Endothelial cell of umbilical vein (primary cell): ENCODE data around the gene CAPN1. TPM values are rescaled to one million over a fixed set of nuclear protein-coding genes. Genes with fewer than 3 reads are reported as not detected.

ENCODE experiments used
- BruUV-seq: library from RNA; stranded (reverse); fragments of 400-500 nt; replicated peaks from 2 replicates; lab custom pipeline; 2021; lab: Mats Ljungman, UMichigan
- CTCF ChIA-PET: fragments of 300-600, 350-600 bp; sonication (Branson Sonifier 250); formaldehyde crosslinking; loops from one replicate; lab custom pipeline; 2021; ENCODE audit warnings: antibody characterized with exemption, inconsistent platforms; lab: Charles Lee
- POLR2A ChIA-PET: fragments of 300-600, 350-600 bp; sonication (Branson Sonifier 250); formaldehyde crosslinking; loops from one replicate; lab custom pipeline; 2021; ENCODE audit warnings: antibody characterized with exemption, inconsistent platforms; lab: Charles Lee
- DNase-seq: peaks from one replicate; pipeline ENCODE4 v3.0.0-alpha.2; 2011; ENCODE audit warnings: low read depth, low spot score
- FAIRE-seq: peaks from 2 replicates; lab custom pipeline; 2011; peaks lifted over from hg19 to GRCh38; lab: Jason Lieb, UNC
- H2AFZ ChIP-seq: 2 replicates; pipeline ENCODE4 v1.6.0; 2012; ENCODE audit warnings: low read depth, low read length, control low read depth, inconsistent platforms
- H3K27ac ChIP-seq: 2 replicates; pipeline ENCODE4 v1.5.1; 2011; ENCODE audit warnings: low read depth, mild to moderate bottlenecking, control low read depth, low read length, moderate library complexity; ENCODE audit not compliant: insufficient read depth
- H3K27me3 ChIP-seq, 2 experiments: 2 replicates each; pipeline versions ENCODE4 v1.6.0 to v1.6.1; 2011; ENCODE audit warnings: low read length in 2 of 2, mixed read lengths in 1 of 2; ENCODE audit not compliant: control insufficient read depth in 2 of 2, insufficient read depth in 2 of 2
- H3K36me3 ChIP-seq, 2 experiments: 2 replicates in 1 of 2; 3 replicates in 1 of 2; pipeline ENCODE4 v1.5.1; 2011; ENCODE audit warnings: low read length in 2 of 2, mild to moderate bottlenecking in 1 of 2, moderate library complexity in 1 of 2; ENCODE audit not compliant: control insufficient read depth in 2 of 2, insufficient read depth in 2 of 2; ENCODE audit errors: extremely low read depth in 1 of 2
- H3K4me1 ChIP-seq: 3 replicates; pipeline ENCODE4 v1.5.1; 2011; ENCODE audit warnings: mild to moderate bottlenecking, low read length; ENCODE audit not compliant: control insufficient read depth, insufficient read depth; ENCODE audit errors: extremely low read depth
- H3K4me2 ChIP-seq: 2 replicates; pipeline ENCODE4 v1.6.1; 2011; ENCODE audit warnings: low read length, control low read depth, mixed read lengths; ENCODE audit not compliant: insufficient read depth
- H3K4me3 ChIP-seq, 3 experiments: fragments of 200-600 bp in 1 of 3; sonication (generic), shearing (Covaris generic) in 1 of 3; replicated peaks in 1 of 3; 2 replicates each; pipeline ENCODE4 v1.5.1; 2011 to 2016; ENCODE audit warnings: control low read depth in 3 of 3, low read length in 3 of 3, mild to moderate bottlenecking in 2 of 3, inconsistent platforms in 1 of 3, low read depth in 1 of 3, moderate library complexity in 1 of 3; ENCODE audit not compliant: insufficient read depth in 1 of 3
- H3K79me2 ChIP-seq: 2 replicates; pipeline ENCODE4 v1.6.0; 2012; ENCODE audit warnings: low read length, inconsistent platforms; ENCODE audit not compliant: control insufficient read depth, insufficient read depth
- H3K9ac ChIP-seq: replicated peaks from 2 replicates; pipeline ENCODE3; 2011; ENCODE audit warnings: low read length, control low read depth; ENCODE audit not compliant: insufficient read depth; ENCODE audit errors: extremely low read depth
- H3K9me1 ChIP-seq: replicated peaks from 3 replicates; pipeline ENCODE4 v1.6.0; 2011; ENCODE audit warnings: mild to moderate bottlenecking, low read length; ENCODE audit not compliant: control insufficient read depth, insufficient read depth; ENCODE audit errors: extremely low read depth
- H3K9me3 ChIP-seq: replicated peaks from 2 replicates; pipeline ENCODE4 v1.5.1; 2012; ENCODE audit warnings: low read length, inconsistent platforms; ENCODE audit not compliant: control insufficient read depth, insufficient read depth
- H4K20me1 ChIP-seq: replicated peaks from 2 replicates; pipeline ENCODE3; 2011; ENCODE audit warnings: mild to moderate bottlenecking, low read length; ENCODE audit not compliant: control insufficient read depth, insufficient read depth; ENCODE audit errors: extremely low read depth
- EZH2 ChIP-seq: IDR thresholded peaks from 2 replicates; pipeline ENCODE4 v1.6.1; 2012; ENCODE audit warnings: borderline replicate concordance, low read depth, mild to moderate bottlenecking, moderate library complexity, low read length, inconsistent platforms; ENCODE audit not compliant: severe bottlenecking
- FOS ChIP-seq: IDR thresholded peaks from 2 replicates; pipeline ENCODE4 v1.6.1; 2011; ENCODE audit warnings: mild to moderate bottlenecking, low read length, moderate library complexity, borderline replicate concordance; ENCODE audit not compliant: insufficient read depth
- GATA2 ChIP-seq: IDR thresholded peaks from 2 replicates; pipeline ENCODE4 v1.7.0; 2011; ENCODE audit warnings: low read depth, mild to moderate bottlenecking, moderate library complexity, mixed read lengths, low read length; ENCODE audit not compliant: insufficient read length, insufficient read depth
- JUN ChIP-seq: IDR thresholded peaks from 2 replicates; pipeline ENCODE4 v1.6.1; 2011; ENCODE audit warnings: borderline replicate concordance, low read depth; ENCODE audit not compliant: insufficient read length, insufficient read depth
- MYC ChIP-seq: IDR thresholded peaks from one replicate; pipeline ENCODE4 v1.6.1; 2011; ENCODE audit warnings: mild to moderate bottlenecking, low read depth, low read length
- POLR2A ChIP-seq: IDR thresholded peaks from 2 replicates; pipeline ENCODE4 v1.6.1; 2012; ENCODE audit warnings: low read depth, mild to moderate bottlenecking, control low read depth, low read length
- POLR2AphosphoS5 ChIP-seq: IDR thresholded peaks from 2 replicates; pipeline ENCODE4 v1.6.1; 2012; ENCODE audit warnings: low read depth, mild to moderate bottlenecking, control low read depth, low read length, moderate library complexity; ENCODE audit not compliant: insufficient read depth
- dilution Hi-C: fragments of 300-500 bp; cut with MboI; formaldehyde crosslinking; loops from one replicate; pipeline ENCODE4 v1.15.0; 2019; ENCODE audit warnings: low sequenced_read_pairs; ENCODE audit not compliant: extremely low pct_ligation_motif_present
- intact Hi-C: fragments of 100-400 bp; cut with micrococcal nuclease; formaldehyde crosslinking; loops from one replicate; pipeline ENCODE4 v1.10.0; 2022
- polyA plus RNA-seq, 4 experiments: library from polyadenylated mRNA; depleted of rRNA in 3 of 4; stranded (reverse) in 3 of 4; unstranded in 1 of 4; fragments of >200 nt; gene quantifications; 2 replicates each; pipeline versions ENCODE4 v1.2.1 to v1.2.3, GENCODE V29; 2011 to 2012; ENCODE audit warnings: missing spikeins in 1 of 4
- total RNA-seq: library from RNA; stranded (reverse); gene quantifications from 2 replicates; pipeline ENCODE4 v1.2.3, GENCODE V29; 2021
- TF ChIP-seq, protein P1 (sequence below), 2 donors: IDR thresholded peaks; 1 replicate in 1 of 2; 2 replicates in 1 of 2; pipeline ENCODE4 v1.5.1; 2011; ENCODE audit warnings: low read length in 2 of 2, mild to moderate bottlenecking in 2 of 2, moderate library complexity in 2 of 2, control low read depth in 1 of 2, inconsistent platforms in 1 of 2, low read depth in 1 of 2; ENCODE audit not compliant: insufficient read depth in 1 of 2; ENCODE audit errors: extremely low read depth in 1 of 2
- TF ChIP-seq, protein P2 (sequence below): IDR thresholded peaks from 2 replicates; pipeline ENCODE4 v1.6.1; 2011; ENCODE audit not compliant: insufficient read depth, insufficient read length

CAPN1 gene
- total and polyA plus RNA-seq, 2 donors (not counting 3 experiments of a cell fraction or from before 2014, with no cell fraction given): 217 to 218 TPM

- Histone ChIP-seq H3K9me1 (no peaks in the 10 kb centered on the region), H4K20me1 (no peaks in the 10 kb centered on the region), H3K79me2 (no peaks in the 10 kb centered on the region), H2AFZ (no peak overlapping the region), H3K27me3 (peaks cover 4 to 7% of the 10 kb centered on the region in 2 experiments), H3K4me3 (no peak overlapping the region), H3K9ac (no peak overlapping the region), H3K9me3 (no peaks in the 10 kb centered on the region), H3K36me3 (no peaks in the 10 kb centered on the region), H3K4me2 (no peak overlapping the region), H3K4me1 (peaks cover 7% of the 10 kb centered on the region), H3K27ac (no peak overlapping the region)
- TF ChIP-seq MYC: no peak
- TF ChIP-seq POLR2A: no peak
- no peak for TF ChIP-seq GATA2
- TF ChIP-seq FOS: peak; percentile 69
- TF ChIP-seq JUN: no peak
- TF ChIP-seq POLR2AphosphoS5: peak; percentile 20
- no peak for TF ChIP-seq EZH2
- TF ChIP-seq, protein P1, sequence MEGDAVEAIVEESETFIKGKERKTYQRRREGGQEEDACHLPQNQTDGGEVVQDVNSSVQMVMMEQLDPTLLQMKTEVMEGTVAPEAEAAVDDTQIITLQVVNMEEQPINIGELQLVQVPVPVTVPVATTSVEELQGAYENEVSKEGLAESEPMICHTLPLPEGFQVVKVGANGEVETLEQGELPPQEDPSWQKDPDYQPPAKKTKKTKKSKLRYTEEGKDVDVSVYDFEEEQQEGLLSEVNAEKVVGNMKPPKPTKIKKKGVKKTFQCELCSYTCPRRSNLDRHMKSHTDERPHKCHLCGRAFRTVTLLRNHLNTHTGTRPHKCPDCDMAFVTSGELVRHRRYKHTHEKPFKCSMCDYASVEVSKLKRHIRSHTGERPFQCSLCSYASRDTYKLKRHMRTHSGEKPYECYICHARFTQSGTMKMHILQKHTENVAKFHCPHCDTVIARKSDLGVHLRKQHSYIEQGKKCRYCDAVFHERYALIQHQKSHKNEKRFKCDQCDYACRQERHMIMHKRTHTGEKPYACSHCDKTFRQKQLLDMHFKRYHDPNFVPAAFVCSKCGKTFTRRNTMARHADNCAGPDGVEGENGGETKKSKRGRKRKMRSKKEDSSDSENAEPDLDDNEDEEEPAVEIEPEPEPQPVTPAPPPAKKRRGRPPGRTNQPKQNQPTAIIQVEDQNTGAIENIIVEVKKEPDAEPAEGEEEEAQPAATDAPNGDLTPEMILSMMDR (IDR thresholded peaks at IDR 0.05; ENCODE audit: extremely low read depth in 1 of 2, insufficient read depth in 1 of 2, low read depth in 1 of 2, low read length in 2 of 2): no peak
- TF ChIP-seq, protein P2, sequence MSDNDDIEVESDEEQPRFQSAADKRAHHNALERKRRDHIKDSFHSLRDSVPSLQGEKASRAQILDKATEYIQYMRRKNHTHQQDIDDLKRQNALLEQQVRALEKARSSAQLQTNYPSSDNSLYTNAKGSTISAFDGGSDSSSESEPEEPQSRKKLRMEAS: no peak
- CTCF ChIA-PET: no interaction called here
- intact Hi-C loops (no loop called here), dilution Hi-C loops (no loop called here)
- DNase-seq (peak; percentile 68), FAIRE-seq (peak; percentile 95)
- no TSS peak for BruUV-seq
- POLR2A ChIA-PET: no interaction called here
Observed at GRCh38 chr11:65150509-65151299, 31.0 kb upstream of the CAPN1 start.
